A673 (cell line): ENCODE data around the gene EGLN1. TPM values are rescaled to one million over a fixed set of nuclear protein-coding genes. Genes with fewer than 3 reads are reported as not detected.

Experiments used
- BruUV-seq: library from RNA; stranded (reverse); fragments of 400-500 nt; replicated peaks from 2 replicates; lab custom pipeline; 2021; lab: Mats Ljungman, UMichigan
- CTCF ChIA-PET: fragments of 300-600 bp; sonication (Branson Sonifier 250); formaldehyde crosslinking; loops from one replicate; lab custom pipeline; 2022; ENCODE audit warnings: antibody characterized with exemption; lab: Charles Lee
- POLR2A ChIA-PET: fragments of 300-600 bp; sonication (Branson Sonifier 250); formaldehyde crosslinking; loops from one replicate; lab custom pipeline; 2022; ENCODE audit warnings: antibody characterized with exemption; ENCODE audit not compliant: low non-redundant PET; lab: Charles Lee
- DNase-seq: peaks from one replicate; pipeline ENCODE4 v3.0.0-alpha.2; 2015; ENCODE audit warnings: low spot score
- H3K27ac ChIP-seq: fragments of 200-600 bp; sonication (generic); 2 replicates; pipeline ENCODE4 v1.5.1; 2016; ENCODE audit warnings: mixed run types, low read depth, mild to moderate bottlenecking, mixed read lengths, antibody characterized with exemption, low read length; ENCODE audit not compliant: poor library complexity, severe bottlenecking
- H3K27me3 ChIP-seq: fragments of 200-600 bp; sonication (generic); replicated peaks from 2 replicates; pipeline ENCODE4 v1.6.1; 2017; ENCODE audit warnings: mixed run types, low read depth, mild to moderate bottlenecking, mixed read lengths, antibody characterized with exemption, low read length; ENCODE audit not compliant: insufficient read depth, poor library complexity
- H3K36me3 ChIP-seq: fragments of 200-600 bp; sonication (generic); 2 replicates; pipeline ENCODE4 v1.6.1; 2016; ENCODE audit warnings: mixed run types, mild to moderate bottlenecking, mixed read lengths, antibody characterized with exemption, low read length; ENCODE audit not compliant: insufficient read depth, poor library complexity, severe bottlenecking
- H3K4me1 ChIP-seq: fragments of 200-600 bp; sonication (generic); 2 replicates; pipeline ENCODE4 v1.6.1; 2017; ENCODE audit warnings: mixed run types, mild to moderate bottlenecking, mixed read lengths, antibody characterized with exemption, low read length; ENCODE audit not compliant: insufficient read depth, poor library complexity, severe bottlenecking
- H3K4me3 ChIP-seq: fragments of 200-600 bp; sonication (generic); 2 replicates; pipeline ENCODE4 v1.5.1; 2016; ENCODE audit warnings: low read depth, mixed run types, mild to moderate bottlenecking, mixed read lengths, low read length; ENCODE audit not compliant: poor library complexity, severe bottlenecking
- H3K9me3 ChIP-seq: fragments of 200-600 bp; sonication (generic); 2 replicates; pipeline ENCODE4 v1.6.1; 2016; ENCODE audit warnings: mixed run types, low read depth, mild to moderate bottlenecking, mixed read lengths, antibody characterized with exemption, low read length; ENCODE audit not compliant: poor library complexity, severe bottlenecking
- EZH2 ChIP-seq: fragments of 200-600 bp; sonication (generic); IDR thresholded peaks from 2 replicates; pipeline ENCODE4 v1.6.1; 2017; ENCODE audit warnings: borderline replicate concordance, low read depth, mild to moderate bottlenecking, mixed read lengths, antibody characterized with exemption, low read length; ENCODE audit not compliant: poor library complexity, severe bottlenecking
- intact Hi-C: fragments of 100-400 bp; cut with micrococcal nuclease; formaldehyde crosslinking; loops from one replicate; pipeline ENCODE4 v1.10.0; 2022; ENCODE audit not compliant: unreplicated experiment
- total RNA-seq: library from RNA; stranded (reverse); gene quantifications from 2 replicates; pipeline ENCODE4 v1.2.3, GENCODE V29; 2021
- TF ChIP-seq, protein P1 (sequence below): fragments of 300-800, 200-600 bp; sonication (generic); conservative IDR thresholded peaks from 2 replicates; pipeline ENCODE4 v1.5.1; 2017; ENCODE audit warnings: low read depth, mild to moderate bottlenecking, antibody characterized with exemption, low read length, moderate library complexity, mixed read lengths

The EGLN1 gene
- total RNA-seq, 1 experiment from 2014 or later, result 30.4 TPM

DNA sequence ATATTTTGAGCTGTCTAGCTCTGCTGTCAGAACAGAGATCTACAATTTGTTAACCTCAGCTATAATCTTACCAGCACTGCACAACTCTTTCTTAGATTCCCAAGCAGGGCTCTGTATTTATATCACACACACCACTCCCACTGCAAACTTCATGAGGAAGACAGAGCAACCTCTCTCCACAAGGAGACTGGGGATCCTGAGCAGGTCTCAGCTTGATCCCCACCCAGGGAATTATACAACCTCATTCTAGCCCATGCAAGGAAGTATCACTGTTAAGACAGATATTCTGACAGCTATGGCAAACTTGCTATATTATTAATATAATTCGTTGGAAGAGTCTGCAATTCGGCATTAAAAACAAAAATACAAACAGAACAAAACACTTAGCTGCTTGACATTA, 40.4 kb downstream of the EGLN1 start:
- intact Hi-C loops, result no loop called here
- H3K4me1 ChIP-seq, result peaks cover 29% of the 10 kb centered on the region
- no TSS peak for BruUV-seq
- no peaks in the 10 kb centered on the region for H3K27me3 ChIP-seq
- H3K36me3 ChIP-seq, result no peaks in the 10 kb centered on the region
- CTCF ChIA-PET, result no interaction called here
- POLR2A ChIA-PET, result no interaction called here
- no peaks in the 10 kb centered on the region for H3K9me3 ChIP-seq
- no peak overlapping the region for H3K27ac ChIP-seq
- H3K4me3 ChIP-seq, result no peak overlapping the region
- DNase-seq, result no peak
- TF ChIP-seq EZH2, result no peak
- TF ChIP-seq, protein P1, sequence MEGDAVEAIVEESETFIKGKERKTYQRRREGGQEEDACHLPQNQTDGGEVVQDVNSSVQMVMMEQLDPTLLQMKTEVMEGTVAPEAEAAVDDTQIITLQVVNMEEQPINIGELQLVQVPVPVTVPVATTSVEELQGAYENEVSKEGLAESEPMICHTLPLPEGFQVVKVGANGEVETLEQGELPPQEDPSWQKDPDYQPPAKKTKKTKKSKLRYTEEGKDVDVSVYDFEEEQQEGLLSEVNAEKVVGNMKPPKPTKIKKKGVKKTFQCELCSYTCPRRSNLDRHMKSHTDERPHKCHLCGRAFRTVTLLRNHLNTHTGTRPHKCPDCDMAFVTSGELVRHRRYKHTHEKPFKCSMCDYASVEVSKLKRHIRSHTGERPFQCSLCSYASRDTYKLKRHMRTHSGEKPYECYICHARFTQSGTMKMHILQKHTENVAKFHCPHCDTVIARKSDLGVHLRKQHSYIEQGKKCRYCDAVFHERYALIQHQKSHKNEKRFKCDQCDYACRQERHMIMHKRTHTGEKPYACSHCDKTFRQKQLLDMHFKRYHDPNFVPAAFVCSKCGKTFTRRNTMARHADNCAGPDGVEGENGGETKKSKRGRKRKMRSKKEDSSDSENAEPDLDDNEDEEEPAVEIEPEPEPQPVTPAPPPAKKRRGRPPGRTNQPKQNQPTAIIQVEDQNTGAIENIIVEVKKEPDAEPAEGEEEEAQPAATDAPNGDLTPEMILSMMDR, result no peak

DNA sequence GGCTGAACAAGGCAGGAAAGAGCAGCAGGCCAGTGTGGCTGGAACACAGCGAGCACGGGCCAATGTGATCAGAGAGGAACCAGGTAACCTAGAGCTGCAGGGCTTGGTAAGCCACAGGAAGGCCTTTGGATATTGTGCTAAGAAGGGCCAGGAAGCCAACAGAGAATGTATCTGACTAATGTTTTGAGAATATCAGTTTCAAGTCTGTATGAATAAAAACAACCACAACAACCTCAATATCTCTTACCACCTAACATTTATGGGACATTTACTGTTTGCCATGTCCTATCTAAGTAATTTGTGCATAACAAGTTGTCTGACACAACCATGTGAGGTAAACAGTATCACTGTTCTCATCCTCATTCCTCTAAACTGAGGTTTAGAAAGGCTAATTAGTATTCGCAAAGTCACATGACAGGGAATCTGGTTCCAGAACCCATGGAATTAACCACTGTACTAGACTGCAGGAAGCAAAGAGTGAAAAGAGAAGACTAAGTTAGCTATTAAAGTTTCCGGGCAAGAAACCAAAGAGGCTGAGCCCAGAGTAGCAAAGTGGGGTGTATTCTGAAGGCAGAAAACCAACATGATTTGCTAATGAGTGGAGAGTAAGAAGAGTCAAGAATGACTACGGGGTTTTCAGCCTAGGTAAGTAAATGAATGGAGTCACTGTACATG, 45.1 kb downstream of the EGLN1 start:
- H3K4me3 ChIP-seq, result no peak overlapping the region
- CTCF ChIA-PET, result no interaction called here
- no TSS peak for BruUV-seq
- no peak for DNase-seq
- intact Hi-C loops, result no loop called here
- peaks cover 15% of the 10 kb centered on the region for H3K4me1 ChIP-seq
- POLR2A ChIA-PET, result no interaction called here
- H3K9me3 ChIP-seq, result no peaks in the 10 kb centered on the region
- TF ChIP-seq EZH2, result no peak
- TF ChIP-seq, protein P1, result no peak
- no peaks in the 10 kb centered on the region for H3K36me3 ChIP-seq
- no peak overlapping the region for H3K27ac ChIP-seq
- no peaks in the 10 kb centered on the region for H3K27me3 ChIP-seq

DNA sequence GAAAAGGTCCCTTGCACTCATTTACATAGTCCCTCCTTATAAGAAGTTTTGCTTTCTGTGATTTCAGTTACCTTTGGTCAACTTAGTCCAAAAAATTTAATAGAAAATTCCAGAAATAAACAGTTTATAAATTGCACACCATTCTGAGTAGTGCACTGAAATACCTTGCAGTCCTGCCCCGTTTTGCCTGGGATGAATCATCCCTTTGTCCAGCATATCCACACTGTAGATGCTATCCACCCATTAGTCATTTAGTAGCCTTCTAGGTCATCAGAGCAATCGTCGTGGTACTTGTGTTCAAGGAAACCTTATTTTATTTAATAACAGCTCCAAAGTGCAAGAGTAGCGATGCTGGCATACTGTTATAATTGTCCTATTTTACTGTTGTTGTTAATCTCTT, 46.0 kb downstream of the EGLN1 start:
- no peaks in the 10 kb centered on the region for H3K36me3 ChIP-seq
- H3K27me3 ChIP-seq, result no peaks in the 10 kb centered on the region
- intact Hi-C loops, result no loop called here
- H3K27ac ChIP-seq, result no peak overlapping the region
- no TSS peak for BruUV-seq
- H3K4me3 ChIP-seq, result no peak overlapping the region
- TF ChIP-seq, protein P1, result no peak
- TF ChIP-seq EZH2, result no peak
- H3K4me1 ChIP-seq, result peaks cover 11% of the 10 kb centered on the region
- CTCF ChIA-PET, result no interaction called here
- POLR2A ChIA-PET, result no interaction called here
- DNase-seq, result no peak
- no peaks in the 10 kb centered on the region for H3K9me3 ChIP-seq
